Stimulated activated CD8-positive, alpha-beta memory T cell treated with anti-CD3 and anti-CD28 coated beads, Interleukin-4, amount 100 ng/mL, for 24 hours (primary cell): ENCODE measurements around the gene DCAF17.
"Not testable (repeated sequence)": the region's sequence is repeated elsewhere in the genome, so short reads cannot be mapped to it uniquely, and the experiment has no call there.

Experiments
- DNase-seq: peaks from one replicate; pipeline ENCODE4 v3.0.0-alpha.2; 2020; ENCODE audit warnings: low read depth

Gene DCAF17

GRCh38 chr2:171459498-171459897 lies 25.5 kb downstream of the DCAF17 start:
- DNase-seq = no peak

- DNase-seq = no peak
These were observed 26.5 kb downstream of the DCAF17 start for GRCh38 chr2:171460537-171460936.

- no peak for DNase-seq
These were observed 35.1 kb downstream of the DCAF17 start for GRCh38 chr2:171469176-171469575.

GRCh38 chr2:171470129-171470528 lies 36.1 kb downstream of the DCAF17 start:
- no peak for DNase-seq

- no peak for DNase-seq
These were observed 42.0 kb downstream of the DCAF17 start for GRCh38 chr2:171475979-171476378.

- DNase-seq = no peak
These were observed 44.3 kb downstream of the DCAF17 start for GRCh38 chr2:171478345-171478744.

- DNase-seq = no peak
These were observed 45.3 kb downstream of the DCAF17 start for GRCh38 chr2:171479154-171479814.

- no peak for DNase-seq
These were observed 46.9 kb downstream of the DCAF17 start for GRCh38 chr2:171480908-171481307.

GRCh38 chr2:171482308-171482707 lies 48.3 kb downstream of the DCAF17 start:
- DNase-seq = no peak

- DNase-seq = no peak
These were observed 48.9 kb downstream of the DCAF17 start for GRCh38 chr2:171482877-171483276.

- DNase-seq = no peak
These were observed 49.8 kb downstream of the DCAF17 start for GRCh38 chr2:171483793-171484192.

- no peak for DNase-seq
These were observed 51.1 kb downstream of the DCAF17 start for GRCh38 chr2:171485116-171485515.

GRCh38 chr2:171487201-171487600 lies 53.2 kb downstream of the DCAF17 start:
- DNase-seq = no peak

- DNase-seq = no peak
These were observed 53.8 kb downstream of the DCAF17 start for GRCh38 chr2:171487803-171488259.

- DNase-seq = no peak
These were observed 56.6 kb downstream of the DCAF17 start for GRCh38 chr2:171490577-171490976.

- DNase-seq = no peak
These were observed 57.3 kb downstream of the DCAF17 start for GRCh38 chr2:171491292-171491691.

GRCh38 chr2:171492664-171493063 lies 58.6 kb downstream of the DCAF17 start:
- no peak for DNase-seq

GRCh38 chr2:171497664-171498063 lies 63.6 kb downstream of the DCAF17 start:
- DNase-seq = not testable (repeated sequence)

GRCh38 chr2:171505374-171505773 lies 71.3 kb downstream of the DCAF17 start:
- DNase-seq = no peak

- no peak for DNase-seq
These were observed 76.1 kb downstream of the DCAF17 start for GRCh38 chr2:171509945-171510731.

- no peak for DNase-seq
These were observed 78.0 kb downstream of the DCAF17 start for GRCh38 chr2:171512014-171512413.

- no peak for DNase-seq
These were observed 78.7 kb downstream of the DCAF17 start for GRCh38 chr2:171512683-171513195.

GRCh38 chr2:171513719-171514160 lies 79.7 kb downstream of the DCAF17 start:
- no peak for DNase-seq
